Chondrocyte (in vitro differentiated cells): ENCODE results near the gene AGPAT4. TPM values are rescaled to one million over a fixed set of nuclear protein-coding genes. Genes with fewer than 3 reads are reported as not detected.

Source experiments
- DNase-seq: peaks from one replicate; pipeline ENCODE4 v3.0.0; 2021; ENCODE audit warnings: mixed read lengths, low spot score
- H3K27ac Mint-ChIP-seq: one replicate; pipeline ENCODE4 v1.8.0; 2021; ENCODE audit warnings: mild to moderate bottlenecking, moderate library complexity, mixed read lengths; ENCODE audit not compliant: unreplicated experiment
- H3K27me3 Mint-ChIP-seq: 2 replicates; pipeline ENCODE4 v1.8.0; 2021; ENCODE audit warnings: low read depth, mixed read lengths
- H3K36me3 Mint-ChIP-seq: 2 replicates; pipeline ENCODE4 v1.8.0; 2021; ENCODE audit warnings: low read depth, mixed read lengths
- H3K4me1 Mint-ChIP-seq: 2 replicates; pipeline ENCODE4 v1.8.0; 2021; ENCODE audit warnings: low read depth, mild to moderate bottlenecking, mixed read lengths
- H3K4me3 Mint-ChIP-seq: one replicate; pipeline ENCODE4 v1.8.0; 2021; ENCODE audit warnings: mild to moderate bottlenecking, moderate library complexity, mixed read lengths; ENCODE audit not compliant: unreplicated experiment
- H3K9me3 Mint-ChIP-seq: 2 replicates; pipeline ENCODE4 v1.8.0; 2021; ENCODE audit warnings: low read depth, mixed read lengths
- CTCF ChIP-seq: fragments of 200-600 bp; sonication (generic); IDR thresholded peaks from 2 replicates; pipeline ENCODE4 v1.5.0; 2021; ENCODE audit warnings: antibody characterized with exemption, mild to moderate bottlenecking, moderate library complexity
- total RNA-seq: library from RNA; stranded (reverse); gene quantifications from 3 replicates; pipeline ENCODE4 v1.2.1, GENCODE V29; 2021

AGPAT4 gene
- total RNA-seq, 1 donor from 2014 or later: 11.9 TPM

DNA sequence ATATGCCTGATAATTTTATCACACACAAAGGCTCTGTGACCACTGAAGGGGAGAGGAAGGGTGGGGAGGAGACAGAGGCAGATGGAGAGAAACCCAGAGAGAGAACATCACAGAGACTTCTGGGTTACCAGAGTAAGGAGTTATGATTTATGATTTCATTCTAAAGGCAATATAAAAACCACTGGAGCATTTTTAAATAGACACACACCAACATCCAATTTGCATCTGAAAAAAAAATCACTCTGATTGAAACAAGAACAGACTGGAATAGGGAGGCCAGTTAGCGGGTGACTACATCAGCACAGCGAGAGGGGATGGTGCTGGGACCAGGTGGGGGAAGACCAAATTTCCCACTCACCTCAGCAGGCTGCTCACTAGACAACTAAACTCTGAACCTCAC, 104.8 kb downstream of the AGPAT4 start:
- Mint-ChIP-seq H3K9me3 (peaks cover 7% of the 10 kb centered on the region), H3K27ac (peak overlapping the region; percentile 82), H3K27me3 (no peaks in the 10 kb centered on the region), H3K4me1 (peaks cover 29% of the 10 kb centered on the region), H3K36me3 (peaks cover 6% of the 10 kb centered on the region), H3K4me3 (no peak overlapping the region)
- TF ChIP-seq CTCF: no peak
- DNase-seq: no peak

GRCh38 chr6:161168281-161168891, 105.5 kb downstream of the AGPAT4 start:
- Mint-ChIP-seq H3K4me1 (peaks cover 29% of the 10 kb centered on the region), H3K36me3 (peaks cover 6% of the 10 kb centered on the region), H3K9me3 (peaks cover 3% of the 10 kb centered on the region), H3K4me3 (no peak overlapping the region), H3K27me3 (no peaks in the 10 kb centered on the region), H3K27ac (peak overlapping the region; percentile 82)
- no peak for DNase-seq
- no peak for TF ChIP-seq CTCF

- DNase-seq: no peak
- Mint-ChIP-seq H3K4me1 (peaks cover 44% of the 10 kb centered on the region), H3K36me3 (peaks cover 9% of the 10 kb centered on the region), H3K27ac (no peak overlapping the region), H3K9me3 (no peaks in the 10 kb centered on the region), H3K27me3 (no peaks in the 10 kb centered on the region), H3K4me3 (no peak overlapping the region)
- no peak for TF ChIP-seq CTCF
Measured at GRCh38 chr6:161166677-161167076, 107.2 kb downstream of the AGPAT4 start.

- Mint-ChIP-seq H3K4me3 (no peak overlapping the region), H3K27me3 (no peaks in the 10 kb centered on the region), H3K4me1 (peaks cover 48% of the 10 kb centered on the region), H3K27ac (no peak overlapping the region), H3K36me3 (peaks cover 9% of the 10 kb centered on the region), H3K9me3 (no peaks in the 10 kb centered on the region)
- no peak for DNase-seq
- no peak for TF ChIP-seq CTCF
Measured at GRCh38 chr6:161166176-161166575, 107.7 kb downstream of the AGPAT4 start.

GRCh38 chr6:161164182-161164625, 109.7 kb downstream of the AGPAT4 start:
- no peak overlapping the region for H3K4me3 Mint-ChIP-seq
- H3K36me3 Mint-ChIP-seq: peaks cover 9% of the 10 kb centered on the region
- peaks cover 40% of the 10 kb centered on the region for H3K4me1 Mint-ChIP-seq
- no peak for TF ChIP-seq CTCF
- DNase-seq: no peak
- no peaks in the 10 kb centered on the region for H3K27me3 Mint-ChIP-seq
- H3K9me3 Mint-ChIP-seq: no peaks in the 10 kb centered on the region
- no peak overlapping the region for H3K27ac Mint-ChIP-seq
